HTERT RPE-1 (cell line): ENCODE measurements around the gene NHERF1.

Experiments used
- in situ Hi-C: fragments of 300-500 bp; cut with MboI; formaldehyde crosslinking; loops from 4 replicates; pipeline ENCODE4 v1.14.3; 2020; ENCODE audit warnings: low sequenced_read_pairs

The NHERF1 gene

DNA sequence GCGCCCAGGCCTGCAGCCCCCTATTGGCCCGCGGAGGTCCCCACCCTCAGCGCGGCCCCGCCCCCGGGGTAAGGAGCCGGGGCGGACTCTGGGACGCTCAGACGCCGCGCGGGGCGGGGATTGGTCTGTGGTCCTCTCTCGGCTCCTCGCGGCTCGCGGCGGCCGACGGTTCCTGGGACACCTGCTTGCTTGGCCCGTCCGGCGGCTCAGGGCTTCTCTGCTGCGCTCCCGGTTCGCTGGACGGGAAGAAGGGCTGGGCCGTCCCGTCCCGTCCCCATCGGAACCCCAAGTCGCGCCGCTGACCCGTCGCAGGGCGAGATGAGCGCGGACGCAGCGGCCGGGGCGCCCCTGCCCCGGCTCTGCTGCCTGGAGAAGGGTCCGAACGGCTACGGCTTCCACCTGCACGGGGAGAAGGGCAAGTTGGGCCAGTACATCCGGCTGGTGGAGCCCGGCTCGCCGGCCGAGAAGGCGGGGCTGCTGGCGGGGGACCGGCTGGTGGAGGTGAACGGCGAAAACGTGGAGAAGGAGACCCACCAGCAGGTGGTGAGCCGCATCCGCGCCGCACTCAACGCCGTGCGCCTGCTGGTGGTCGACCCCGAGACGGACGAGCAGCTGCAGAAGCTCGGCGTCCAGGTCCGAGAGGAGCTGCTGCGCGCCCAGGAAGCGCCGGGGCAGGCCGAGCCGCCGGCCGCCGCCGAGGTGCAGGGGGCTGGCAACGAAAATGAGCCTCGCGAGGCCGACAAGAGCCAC, at the start of gene NHERF1:
TSS of gene NHERF1 (plus strand) at position 100 of the 750 bp plus-strand sequence. CDS start at position 319, 219 bp downstream.
- in situ Hi-C loops = no loop called here

DNA sequence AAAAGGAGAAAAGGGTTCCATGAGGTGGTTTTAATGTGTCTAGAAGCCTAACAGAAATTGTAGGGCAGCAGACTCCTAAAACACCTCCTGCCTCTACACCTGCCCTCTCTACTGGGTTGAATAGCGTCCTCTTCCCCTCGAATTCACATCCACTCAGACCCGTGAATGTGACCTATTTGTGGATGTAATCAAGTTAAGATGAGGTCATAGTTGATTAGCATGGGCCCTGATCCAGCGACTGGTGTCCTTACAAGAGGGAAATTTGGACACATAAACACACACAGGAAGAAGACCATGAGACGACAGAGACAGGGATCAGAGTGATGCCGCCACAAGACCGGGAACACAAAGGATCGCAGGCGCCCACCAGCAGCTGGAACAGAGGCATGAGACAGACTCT, 49.2 kb upstream of the NHERF1 start:
- in situ Hi-C loops = no loop called here

DNA sequence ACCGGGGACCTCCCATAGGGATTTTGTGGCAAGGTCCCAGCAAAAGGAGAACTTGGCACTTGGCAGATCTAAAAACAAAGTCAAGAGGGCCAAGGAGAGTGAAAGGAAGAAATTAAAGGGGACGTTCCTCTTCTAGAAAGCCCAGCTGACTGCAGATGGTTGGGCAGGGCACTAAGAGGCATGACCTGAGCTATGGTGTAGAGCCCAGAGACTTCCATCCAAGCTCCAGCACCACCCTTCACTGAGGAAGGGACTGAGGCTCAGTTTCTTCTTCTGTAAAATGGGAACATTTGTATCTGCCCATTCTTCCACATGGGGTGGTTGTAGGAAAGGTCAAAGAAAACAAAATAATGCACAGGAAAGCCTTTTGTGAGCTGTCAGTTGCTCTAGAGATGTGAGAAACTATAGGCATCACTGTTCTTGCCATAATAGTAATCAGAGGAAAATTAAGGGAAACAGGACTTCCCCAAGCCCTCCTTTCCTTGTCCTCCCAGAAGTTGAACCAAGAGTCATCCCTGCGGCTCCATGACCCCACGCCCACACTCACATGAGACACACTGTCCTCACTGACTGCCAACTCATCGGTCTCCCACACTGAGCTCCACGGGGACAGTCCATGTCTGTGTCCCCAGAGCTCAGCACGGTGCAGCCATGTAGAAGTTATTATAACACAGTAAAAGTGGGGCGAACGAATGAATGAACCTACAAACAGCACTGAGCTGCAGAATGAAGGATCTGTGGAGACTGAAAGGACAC, 46.1 kb upstream of the NHERF1 start:
- in situ Hi-C loops = no loop called here

DNA sequence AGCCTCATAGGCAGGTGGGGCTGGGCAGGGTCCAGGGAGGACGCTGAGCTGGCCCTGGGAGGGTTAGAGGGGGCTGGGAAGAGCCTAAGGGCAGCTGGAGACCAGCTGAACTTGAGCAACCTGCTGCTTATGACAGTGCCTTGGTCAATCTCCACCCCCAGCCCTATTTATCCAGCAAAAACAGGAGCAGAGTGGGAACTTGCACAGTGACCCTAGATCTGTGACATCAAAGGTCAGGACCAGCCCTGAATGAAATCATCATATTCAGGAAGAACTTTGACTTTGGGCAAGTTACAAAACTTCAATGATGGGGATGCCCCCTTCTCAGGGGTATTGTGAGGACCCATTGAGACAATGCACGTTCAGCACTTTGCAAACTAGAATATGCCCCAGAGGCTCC, 45.1 kb upstream of the NHERF1 start:
- in situ Hi-C loops = no loop called here

DNA sequence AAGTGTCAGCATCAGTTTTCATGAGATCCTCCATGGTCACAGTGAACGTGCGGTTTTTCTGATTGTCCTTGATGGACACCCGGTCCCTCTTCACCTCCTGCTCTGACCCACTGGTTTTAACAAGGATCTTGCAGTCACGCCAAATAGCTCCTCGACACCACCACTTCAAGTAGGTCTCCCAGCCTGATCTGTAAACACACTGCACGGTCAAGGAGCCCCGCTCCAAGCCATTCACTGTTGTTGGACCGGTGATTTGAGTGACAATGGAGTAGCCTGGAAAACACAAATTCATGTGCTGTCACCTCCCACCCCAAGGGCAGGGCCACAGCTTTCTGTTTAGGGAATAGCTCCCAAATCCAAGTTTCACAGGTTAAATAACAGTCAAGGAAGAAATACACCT, 43.9 kb upstream of the NHERF1 start:
- in situ Hi-C loops = no loop called here

DNA sequence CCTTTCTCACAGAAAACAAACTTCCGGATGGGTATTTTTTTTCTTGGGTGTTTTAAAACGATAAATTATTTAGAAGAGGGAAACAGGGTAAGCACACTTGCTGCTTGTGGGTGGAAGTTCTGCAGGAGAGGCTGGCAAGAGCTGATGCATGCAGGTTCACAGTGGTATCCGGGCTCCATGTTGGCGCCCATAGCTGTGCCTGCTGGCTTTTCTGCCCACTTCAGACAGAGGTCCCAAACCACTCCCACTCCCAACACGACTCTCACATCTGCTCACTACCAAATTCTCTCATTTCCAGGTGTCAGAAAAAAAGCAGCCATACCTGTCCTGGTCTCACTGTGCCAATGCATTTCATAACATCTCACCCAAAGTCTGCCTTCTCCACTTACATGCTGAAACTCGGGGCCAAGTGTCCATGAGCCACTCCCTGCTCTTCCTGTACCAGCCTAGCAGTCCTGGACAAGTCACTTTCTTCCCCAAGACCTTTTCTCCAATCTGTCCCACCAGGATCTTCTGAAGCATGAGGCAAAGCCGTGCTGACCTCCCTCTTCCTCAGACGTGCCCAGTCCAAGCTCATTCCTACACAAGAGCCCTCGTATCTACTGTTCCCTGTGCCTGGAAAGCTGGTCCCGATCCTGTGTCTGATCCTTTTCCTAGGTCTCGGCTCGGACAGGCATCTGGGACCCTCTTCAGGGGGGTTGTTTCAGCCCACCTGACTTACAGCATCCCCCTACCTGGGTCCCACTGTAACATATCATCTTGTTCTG, 37.2 kb upstream of the NHERF1 start:
- in situ Hi-C loops = no loop called here

DNA sequence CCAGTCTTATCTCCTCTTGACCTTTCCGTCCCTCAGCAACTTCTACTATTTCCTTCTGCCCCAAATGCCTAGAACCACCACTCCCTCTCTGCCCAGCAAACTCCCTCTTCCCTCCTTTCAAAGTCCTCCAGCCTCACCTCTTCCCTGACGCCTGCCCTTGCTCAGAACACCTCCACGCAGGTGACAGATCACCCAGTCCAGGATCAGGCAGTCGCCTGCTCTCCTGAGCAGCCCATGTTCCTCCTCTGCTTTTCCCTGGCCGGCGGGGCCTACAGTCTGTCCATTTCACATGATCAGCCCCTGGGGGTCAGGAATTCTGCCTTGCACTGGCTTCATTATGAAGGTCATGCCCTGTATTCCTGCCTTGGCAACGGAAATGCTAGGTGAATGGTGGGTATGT, 36.1 kb upstream of the NHERF1 start:
- in situ Hi-C loops = no loop called here

DNA sequence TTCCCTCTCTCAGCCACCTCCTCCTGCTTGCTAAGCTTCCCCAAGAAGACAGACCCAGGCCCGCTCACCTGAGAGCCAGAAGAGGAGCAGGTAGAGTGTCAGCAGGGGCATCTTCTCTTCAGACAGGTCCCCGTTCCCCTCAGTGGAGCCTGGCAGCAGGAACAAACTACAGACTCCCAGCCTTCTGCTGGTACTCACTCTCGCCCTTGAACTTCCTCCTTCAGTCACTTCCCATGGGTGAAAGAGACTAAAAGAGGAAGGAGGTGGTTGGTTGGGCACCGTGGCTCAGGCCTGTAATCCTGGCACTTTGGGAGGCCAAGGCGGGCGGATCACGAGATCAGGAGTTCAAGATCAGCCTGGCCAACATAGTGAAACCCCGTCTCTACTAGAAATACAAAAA, 35.7 kb upstream of the NHERF1 start, which contains the start of gene CD300LF:
TSS of gene CD300LF (minus strand) at position 168 of the 400 bp plus-strand sequence. CDS start at position 111, 57 bp downstream.
- in situ Hi-C loops = no loop called here

DNA sequence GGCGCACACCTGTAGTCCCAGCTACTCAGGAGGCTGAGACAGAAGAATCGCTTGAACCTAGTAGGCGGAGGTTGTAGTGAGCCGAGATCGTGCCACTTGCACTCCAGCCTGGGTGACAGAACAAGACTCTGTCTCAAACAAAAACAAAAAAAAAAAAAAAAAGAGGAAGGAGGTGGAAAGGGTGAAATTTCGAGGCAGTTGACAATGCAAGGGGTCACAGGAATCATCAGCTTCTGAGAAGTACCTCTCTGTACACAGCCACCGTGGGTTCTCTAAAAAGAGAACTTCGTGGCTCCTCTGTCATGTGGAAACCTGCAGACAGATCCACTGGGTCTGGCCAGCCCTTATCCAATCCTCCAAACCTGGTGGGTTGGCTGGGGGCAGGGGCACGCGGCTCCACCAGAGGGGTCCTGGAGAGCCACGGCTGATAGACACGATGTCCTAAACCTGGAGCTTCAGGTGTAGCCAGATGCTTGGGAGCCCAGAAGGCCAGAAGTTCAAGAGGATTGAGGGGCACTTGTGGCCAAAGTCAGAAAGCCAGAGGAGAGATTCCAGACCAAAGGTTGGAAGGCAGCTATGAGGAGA, 35.2 kb upstream of the NHERF1 start:
- in situ Hi-C loops = no loop called here

DNA sequence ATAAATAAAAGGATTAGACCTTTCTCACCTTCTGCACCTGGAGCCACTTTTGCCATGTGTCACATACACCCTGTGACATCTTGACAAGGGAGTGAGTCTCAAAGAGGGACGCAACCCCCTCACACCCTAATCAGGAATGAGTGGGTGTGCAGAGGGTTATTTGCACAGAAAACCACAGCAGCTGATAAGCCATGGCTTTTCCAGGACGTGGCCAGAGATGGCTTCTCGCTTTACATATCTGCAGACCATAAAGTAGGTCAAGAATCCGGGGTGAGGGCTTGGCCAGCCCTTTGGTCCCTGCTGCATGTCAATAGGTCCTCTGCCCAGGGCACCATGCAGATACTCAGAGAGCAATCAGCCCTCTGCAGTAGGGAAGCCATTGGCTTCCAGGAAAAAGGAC, 33.3 kb upstream of the NHERF1 start:
- in situ Hi-C loops = no loop called here

DNA sequence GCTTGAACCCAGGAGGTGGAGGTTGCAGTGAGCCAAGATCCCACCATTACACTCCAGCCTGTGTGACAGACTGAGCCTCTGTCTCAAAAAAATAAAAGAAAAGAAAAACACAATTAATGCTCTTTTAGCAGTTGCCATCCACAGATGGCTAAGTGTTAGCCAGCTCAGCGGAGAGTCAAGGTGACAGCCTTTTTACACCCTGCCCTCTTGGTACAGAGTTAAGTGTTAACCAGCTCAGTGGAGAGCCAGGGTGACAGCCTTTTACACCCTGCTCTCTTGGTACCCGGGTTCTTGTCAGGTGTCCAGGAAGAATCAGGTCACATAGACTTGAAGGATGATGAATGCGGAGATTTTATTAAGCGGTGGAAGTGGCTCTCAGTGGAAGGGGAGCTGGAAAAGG, 27.9 kb upstream of the NHERF1 start:
- in situ Hi-C loops = no loop called here

DNA sequence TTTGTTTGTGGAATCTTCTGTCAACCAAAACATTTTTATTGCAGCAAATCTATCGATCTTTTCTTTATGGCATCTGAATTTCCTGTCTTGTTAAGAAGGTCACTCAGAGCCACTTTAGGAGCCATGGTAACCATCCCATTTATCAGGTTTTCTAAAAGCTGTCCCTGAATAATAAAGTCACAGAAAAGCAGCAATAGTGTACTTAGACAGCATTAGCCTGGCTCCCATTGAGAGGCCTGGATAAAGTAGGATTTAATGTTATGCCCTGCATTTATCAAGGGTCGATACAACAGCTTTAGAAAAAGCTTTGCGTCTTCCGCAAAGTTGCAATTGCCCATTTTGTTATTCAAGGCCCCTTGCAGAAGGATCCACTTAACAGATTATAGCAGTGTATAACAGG, 25.6 kb upstream of the NHERF1 start:
- in situ Hi-C loops = no loop called here

DNA sequence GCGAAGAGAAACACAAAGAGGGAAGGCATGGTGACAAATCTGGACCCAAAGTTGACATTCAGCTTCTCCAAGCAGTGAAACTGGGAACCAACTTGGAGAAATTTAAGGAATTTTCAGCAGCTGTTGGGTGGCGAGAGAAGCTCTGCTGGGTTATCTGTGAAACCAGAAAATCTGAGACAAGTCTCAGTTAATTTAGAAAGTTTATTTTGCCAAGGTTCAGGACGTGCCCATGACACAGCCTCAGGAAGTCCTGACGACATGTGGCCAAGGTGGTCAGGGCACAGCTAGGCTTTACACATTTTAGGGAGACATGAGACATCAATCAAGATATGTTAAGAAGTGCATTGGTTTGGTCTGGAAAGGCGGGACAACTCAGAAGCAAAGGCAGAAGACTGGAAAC, 24.5 kb upstream of the NHERF1 start:
- in situ Hi-C loops = no loop called here

DNA sequence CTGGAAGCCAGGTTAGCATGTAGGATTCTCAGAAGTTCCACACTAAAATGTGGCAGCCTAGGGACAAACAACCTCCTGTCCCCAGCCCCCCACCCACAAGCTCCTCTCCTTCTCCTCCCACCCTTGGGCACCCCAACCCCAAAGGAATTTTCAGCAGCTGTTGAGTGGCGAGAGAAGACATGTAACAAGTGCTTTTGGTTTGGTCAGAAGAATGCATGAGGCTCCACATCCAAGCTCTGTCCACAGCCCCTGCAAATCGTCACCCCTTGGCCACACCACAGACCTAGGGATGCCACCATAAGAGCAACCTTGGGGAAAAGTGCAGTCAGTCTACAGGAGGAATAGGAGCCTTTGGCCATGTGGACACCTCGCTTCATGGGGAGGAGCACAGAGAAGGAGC, 23.3 kb upstream of the NHERF1 start:
- in situ Hi-C loops = no loop called here

DNA sequence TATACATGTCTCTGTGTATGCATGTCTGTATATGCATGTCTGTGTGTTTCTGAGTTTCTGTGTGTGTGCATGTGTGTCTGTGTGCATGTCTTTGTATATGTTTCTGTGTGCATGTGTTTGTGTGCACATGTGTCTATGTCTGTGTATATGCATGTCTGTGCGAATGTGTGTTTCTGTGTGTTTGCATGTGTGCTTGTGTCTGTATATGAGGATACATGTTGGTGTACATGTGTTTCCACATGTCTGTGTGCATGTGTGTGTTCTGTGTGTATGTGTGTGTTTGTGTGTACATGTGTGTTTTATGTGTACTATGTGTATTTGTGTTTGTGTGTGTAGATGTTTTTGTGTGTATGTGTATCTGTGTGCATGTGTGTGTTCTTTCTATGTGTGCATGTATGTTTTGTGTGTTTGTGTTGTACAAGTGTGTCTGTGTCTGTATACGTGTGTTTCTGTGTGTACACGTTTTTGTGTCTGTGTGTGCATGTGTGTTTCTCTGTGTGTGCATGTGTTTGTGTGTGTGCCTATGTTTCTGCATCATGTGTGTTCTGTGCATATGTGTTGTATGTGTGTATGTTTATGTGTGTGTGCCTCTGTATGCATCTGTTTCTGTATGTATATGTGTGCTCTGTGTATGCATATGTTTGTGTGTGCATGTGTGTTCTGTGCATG, 20.3 kb upstream of the NHERF1 start:
- in situ Hi-C loops = no loop called here

DNA sequence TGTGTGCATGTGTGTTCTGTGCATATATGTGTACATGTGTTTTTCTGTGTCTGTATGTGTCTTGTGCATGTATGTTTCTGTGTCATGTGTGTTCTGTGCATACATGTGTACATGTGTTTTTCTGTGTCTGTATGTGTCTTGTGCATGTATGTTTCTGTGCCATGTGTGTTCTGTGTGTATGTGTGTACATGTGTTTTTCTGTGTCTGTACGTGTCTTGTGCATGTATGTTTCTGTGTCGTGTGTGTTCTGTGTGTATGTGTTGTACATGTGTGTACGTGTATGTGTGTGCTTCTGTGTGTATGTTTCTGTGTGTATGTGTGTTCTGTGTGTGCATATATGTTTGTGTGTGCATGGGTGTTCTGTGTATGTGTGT, 19.7 kb upstream of the NHERF1 start:
- in situ Hi-C loops = no loop called here

DNA sequence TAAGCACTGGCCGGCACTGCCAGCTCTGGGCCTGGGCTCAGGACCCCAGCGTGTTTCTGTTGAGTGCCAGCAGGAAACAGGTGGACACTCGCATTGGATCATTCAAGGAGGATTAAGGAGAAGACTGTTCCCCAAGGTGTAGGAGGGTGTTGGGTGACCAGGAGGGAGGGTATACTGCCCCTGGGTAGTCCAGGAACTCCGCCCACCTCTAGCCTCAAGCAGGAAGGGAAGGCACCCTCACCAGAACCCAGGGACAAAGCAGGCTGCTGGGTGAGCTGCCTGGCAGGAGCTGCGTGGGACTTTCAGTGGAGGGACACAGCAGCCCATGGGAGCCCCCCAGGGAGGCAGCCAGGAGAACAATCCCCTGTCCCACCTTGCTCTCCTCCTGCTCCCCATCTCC, 19.1 kb upstream of the NHERF1 start:
- in situ Hi-C loops = no loop called here

DNA sequence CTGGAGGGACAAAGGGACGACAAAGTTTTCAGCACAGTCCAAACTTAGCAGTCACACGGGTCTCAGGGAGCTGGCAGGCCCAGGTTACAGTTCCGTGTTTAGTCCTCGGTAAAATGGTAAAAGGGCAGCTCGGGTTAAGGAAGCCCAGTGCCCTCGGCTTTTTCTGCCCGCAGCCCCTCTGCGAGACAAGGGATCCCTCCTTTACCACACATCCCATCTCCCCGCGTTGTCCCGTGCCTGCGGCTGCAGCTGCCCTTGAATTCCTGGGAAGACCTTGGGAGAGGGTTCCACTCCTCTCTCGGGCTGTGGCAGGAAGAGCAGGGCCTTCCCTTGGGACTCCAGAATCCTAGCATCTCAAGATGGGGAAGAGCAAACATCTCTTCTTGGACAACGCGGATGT, 18.6 kb upstream of the NHERF1 start:
- in situ Hi-C loops = no loop called here

DNA sequence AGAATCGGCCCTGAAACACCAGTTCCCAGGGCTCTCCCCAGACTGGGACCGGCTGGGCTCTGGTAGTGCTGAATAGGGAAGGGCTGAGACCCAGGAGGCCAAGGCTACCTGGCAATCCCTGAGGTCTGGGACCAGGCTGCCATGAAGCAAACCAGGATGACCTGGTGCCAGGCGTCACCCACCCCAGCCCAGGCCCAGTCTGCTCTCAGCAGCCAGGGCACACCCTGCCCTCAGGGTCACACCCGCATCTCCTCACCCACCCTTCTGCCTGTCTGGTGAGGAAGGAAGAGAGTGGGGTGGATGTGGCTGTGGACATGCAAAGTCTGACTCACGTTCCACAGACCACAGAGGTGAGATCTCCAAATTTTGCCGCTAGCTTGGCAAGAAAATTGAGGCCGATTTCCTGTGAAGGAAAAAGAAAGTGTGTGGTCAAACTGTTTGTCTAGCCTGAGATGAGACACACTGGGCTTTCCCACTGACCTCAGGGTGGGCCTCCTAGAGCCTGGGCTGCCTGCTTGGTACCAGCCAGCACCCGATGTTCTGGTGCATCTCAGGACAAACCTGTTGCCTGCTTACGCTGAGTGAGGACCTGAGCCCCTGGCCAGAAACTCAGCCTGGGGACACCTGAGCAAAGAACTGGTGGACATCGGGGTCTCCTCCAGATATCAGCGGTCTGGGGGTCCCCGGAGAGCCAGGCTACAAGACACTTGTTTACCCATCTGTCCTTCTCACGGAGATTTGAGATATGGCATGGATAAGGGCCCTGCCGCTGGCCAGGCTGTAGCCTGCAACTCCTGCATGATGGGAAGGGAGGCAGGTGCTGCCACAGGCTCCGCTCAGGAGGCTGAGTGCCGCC, 17.7 kb upstream of the NHERF1 start:
- in situ Hi-C loops = no loop called here

DNA sequence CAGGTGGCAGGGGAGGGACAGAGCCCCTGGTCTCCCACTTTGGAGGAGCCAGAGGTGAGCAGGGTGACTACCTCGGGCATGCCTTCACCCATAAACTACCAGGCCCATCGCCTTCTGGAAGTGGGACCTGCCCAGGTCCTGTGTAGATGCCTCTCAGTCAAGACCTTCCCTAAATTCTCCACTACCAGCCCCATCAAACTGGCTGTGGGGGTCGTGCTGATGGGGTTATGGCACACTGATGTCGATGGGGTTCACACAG, 17.2 kb upstream of the NHERF1 start:
- in situ Hi-C loops = no loop called here
